Measurements from ENCODE around the gene RAX2. TPM values are rescaled to one million over a fixed set of nuclear protein-coding genes. Genes with fewer than 3 reads are reported as not detected.
"Not testable (repeated sequence)": the region's sequence is repeated elsewhere in the genome, so short reads cannot be mapped to it uniquely, and the experiment has no call there.

Gene RAX2
- polyA plus RNA-seq, 5 donors = not detected

DNA sequence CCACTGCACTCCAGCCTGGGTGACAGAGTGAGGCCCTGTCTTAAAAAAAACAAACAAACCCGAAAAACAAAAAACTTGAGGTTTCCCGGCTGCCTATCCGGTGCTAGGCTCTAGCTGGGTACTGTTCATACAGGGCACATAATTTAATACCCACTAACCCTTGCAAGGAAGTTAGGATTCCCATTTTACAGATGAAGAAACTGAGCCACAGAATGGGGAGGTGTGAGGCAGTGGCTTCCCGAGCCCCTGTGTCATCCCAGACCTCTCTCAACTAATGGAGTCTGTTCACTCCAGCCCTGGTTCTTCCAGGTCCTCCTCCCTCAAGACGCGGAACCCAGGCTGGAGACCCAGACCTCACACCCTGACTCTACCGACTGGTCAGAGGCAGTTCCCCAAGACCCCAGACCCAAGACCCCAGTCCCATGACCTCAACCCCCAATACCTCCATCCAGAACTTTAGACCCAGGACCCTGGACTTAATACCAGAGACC, 11.1 kb downstream of the RAX2 start:
- peak in 1 of 2 donors; percentile 4 for DNase-seq

DNA sequence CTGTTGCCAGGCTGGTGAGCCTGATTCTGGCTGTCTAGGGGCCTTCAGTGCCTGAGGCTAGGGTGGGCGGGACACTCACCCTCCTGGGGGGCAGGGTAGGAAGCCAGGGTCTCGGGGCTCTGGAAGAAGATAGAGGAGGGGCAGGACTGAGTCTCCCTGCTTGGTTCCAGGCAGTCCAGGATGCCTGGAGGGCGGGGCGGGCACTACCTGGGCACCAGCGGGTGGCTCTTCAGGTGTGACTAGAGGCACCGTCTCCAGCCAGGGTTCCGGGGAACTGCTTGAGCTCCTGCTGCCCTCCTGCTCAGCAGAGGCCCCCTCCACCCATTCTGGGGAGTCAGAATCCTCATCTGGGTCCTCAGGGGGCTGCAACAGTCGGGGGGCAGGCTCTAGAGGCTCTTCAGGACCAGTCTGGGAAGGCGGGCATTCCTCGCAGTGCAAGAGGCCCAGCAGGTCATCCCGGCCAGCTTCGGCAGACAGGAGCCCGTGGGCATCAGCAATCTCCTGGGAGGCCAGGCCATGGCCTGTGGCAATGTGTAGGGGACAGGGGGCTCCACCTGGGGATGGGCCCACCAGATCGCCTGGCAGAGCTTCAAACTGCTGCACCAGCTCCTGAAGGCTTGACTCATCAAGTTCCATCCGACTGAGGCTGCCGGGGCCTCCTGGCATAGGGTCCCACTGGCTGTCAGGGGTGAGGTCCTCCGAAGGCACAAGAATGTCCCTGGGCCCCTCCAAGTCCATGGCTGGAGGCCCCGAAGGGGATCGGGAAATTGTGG, 12.4 kb downstream of the RAX2 start:
- DNase-seq = no peak

- not testable (repeated sequence) for DNase-seq
Measured at GRCh38 chr19:3758297-3758696, 13.7 kb downstream of the RAX2 start.

- DNase-seq = not testable (repeated sequence)
Measured at GRCh38 chr19:3757705-3758104, 14.3 kb downstream of the RAX2 start.

- no peak for DNase-seq
Measured at GRCh38 chr19:3753631-3754410, 18.2 kb downstream of the RAX2 start.

- DNase-seq = no peak
Measured at GRCh38 chr19:3752492-3752891, 19.5 kb downstream of the RAX2 start.

DNA sequence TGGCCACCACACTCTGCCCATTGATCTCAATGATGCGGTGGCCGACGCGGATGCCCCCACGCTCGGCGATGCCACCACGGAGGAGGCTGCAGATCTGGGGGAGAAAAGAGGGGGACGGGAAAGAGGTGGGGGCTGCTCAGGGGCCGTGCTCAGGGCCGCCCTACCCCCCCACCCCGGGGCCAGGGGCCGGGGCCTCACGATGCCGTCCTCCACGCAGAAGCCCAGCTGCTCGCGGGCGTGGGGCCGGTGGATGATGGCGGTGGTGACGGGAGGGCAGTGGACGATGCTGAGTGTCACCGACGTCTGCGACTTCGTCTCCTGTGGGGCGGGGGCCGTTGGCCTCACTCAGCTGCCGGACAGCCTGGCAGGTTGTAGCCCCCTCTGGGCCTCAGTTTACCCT, 20.8 kb downstream of the RAX2 start:
- no peak for DNase-seq

GRCh38 chr19:3750211-3750610, 21.8 kb downstream of the RAX2 start:
- no peak for DNase-seq

GRCh38 chr19:3748965-3749364, 23.1 kb downstream of the RAX2 start:
- DNase-seq = no peak

- DNase-seq = no peak
Measured at GRCh38 chr19:3746371-3747056, 25.5 kb downstream of the RAX2 start.

DNA sequence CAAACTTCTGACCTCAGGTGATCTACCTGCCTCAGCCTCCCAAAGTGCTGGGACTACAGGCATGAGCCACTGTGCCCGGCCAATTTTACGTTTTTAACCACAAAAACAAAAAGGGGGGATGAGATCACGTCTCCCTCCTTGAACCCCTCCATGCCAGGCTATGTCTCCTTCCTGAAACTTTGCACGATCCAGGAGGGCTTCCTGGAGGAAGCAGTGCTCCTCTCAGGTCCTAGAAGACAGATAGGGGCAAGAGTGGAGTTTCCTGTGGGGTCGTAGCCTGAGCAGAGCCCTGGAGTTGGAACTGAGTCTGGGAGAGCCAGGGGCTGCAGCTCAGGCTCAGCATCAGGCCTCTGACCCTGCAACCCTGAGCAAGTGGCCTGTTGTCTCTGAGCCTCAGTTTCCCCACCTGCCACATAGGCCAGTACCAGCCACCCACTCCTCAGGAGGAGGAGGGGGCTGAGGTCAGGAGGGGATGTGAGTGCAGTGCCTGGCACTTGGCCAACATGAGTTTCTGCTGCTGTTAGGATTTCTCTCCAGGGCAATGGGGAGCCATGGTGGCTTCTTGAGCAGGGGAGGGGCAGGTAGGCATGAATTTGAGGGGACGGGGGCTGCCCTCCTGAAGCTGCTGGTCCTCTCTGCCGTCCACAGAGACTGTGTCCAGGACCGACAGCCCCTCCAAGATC, 26.5 kb downstream of the RAX2 start:
- no peak for DNase-seq

- DNase-seq = no peak
Measured at GRCh38 chr19:3743486-3743885, 28.5 kb downstream of the RAX2 start.

DNA sequence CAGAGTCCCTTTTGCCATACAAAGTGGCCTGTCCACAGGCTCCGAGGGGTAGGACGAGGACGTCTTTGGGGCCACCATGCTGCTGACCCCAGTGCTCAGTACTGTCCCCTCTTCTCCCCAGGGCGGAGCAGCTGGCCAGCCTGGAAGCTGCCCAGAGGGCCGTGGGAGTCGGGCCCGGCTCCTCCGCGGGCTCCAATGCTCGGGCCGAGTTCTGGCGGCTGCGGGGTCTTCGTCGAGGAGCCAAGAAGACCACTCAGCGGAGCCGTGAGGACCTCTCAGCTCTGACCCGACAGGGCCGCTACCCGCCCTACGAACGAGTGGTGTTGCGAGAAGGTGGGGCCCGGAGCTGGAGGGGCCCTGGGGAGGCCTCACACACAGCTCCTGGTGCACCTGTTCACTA, 31.6 kb downstream of the RAX2 start:
- no peak for DNase-seq

DNA sequence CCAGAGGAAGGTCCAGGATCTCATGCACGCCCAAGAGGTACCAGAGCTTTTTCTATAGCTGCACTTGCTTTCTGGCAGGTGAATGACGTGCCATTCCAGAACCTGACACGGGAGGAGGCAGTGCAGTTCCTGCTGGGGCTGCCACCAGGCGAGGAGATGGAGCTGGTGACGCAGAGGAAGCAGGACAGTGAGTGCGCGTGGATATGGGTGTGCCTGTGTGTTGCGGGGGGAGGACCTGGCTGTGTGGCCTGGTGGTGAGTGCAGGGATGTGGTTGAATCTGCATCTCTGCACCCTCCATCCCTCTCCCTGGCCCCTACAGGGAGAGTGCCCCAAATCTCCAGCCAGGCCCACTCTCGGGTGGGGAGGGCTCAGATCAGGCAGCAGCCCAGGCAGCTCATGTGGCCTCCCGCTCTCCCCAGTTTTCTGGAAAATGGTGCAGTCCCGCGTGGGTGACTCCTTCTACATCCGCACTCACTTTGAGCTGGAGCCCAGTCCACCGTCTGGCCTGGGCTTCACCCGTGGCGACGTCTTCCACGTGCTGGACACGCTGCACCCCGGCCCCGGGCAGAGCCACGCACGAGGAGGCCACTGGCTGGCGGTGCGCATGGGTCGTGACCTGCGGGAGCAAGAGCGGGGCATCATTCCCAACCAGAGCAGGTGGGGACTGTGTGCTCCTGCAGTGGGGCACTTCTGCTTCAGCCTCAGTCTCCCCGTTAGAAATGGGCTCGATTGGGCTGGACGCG, 33.4 kb downstream of the RAX2 start:
- DNase-seq = no peak

DNA sequence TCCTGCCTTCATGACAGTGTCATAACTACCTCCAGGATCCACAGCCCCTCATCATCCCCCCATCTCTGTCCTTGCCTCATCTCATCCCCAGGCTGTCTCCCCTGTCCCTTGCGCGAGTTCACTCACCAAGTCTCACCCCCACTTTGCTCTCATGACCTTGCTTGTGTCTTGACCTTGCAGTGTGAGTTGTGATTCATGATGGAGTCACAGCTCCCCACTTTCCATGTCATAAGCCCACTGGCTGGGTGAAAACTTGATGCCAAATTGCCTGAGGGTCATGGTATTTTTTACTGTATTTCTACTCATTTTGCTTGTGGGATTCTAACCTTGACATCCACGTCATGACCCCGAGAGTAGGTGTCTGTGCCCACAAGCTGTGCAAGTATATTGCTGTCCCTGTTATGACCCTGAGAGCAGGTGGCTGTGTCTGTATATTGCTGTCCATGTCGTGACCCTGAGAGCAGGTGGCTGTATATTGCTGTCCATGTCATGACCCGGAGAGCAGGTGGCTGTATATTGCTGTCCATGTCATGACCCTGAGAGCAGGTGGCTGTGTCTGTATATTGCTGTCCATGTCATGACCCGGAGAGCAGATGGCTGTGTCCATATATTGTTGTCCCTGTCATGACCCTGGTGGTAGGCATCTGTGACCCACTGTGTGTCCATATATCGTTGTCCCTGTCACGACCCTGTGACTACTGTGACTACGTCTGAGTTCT, 34.4 kb downstream of the RAX2 start:
- DNase-seq = no peak

DNA sequence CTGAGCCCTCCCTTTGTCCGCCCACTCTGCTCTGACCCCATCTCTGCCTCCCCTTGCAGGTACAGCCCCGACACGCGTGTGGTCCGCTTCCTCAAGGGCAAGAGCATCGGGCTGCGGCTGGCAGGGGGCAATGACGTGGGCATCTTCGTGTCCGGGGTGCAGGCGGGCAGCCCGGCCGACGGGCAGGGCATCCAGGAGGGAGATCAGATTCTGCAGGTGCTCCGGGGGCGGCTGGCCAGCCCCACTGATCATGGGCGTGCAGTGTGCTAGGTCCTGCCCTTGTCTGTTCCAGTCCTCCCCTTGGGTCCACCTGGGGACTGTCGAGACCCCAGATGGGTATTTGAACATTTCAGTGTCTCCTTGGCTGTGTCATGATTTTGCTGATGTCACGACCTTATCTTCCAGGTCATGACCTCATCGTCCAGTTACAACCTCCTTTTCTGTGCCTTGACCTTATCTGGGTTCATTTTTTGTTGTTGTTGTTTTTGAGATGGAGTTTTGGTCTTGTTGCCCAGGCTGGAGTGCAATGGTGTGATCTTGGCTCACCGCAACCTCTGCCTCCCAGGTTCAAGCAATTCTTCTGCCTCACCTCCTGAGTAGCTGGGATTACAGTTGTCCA, 35.8 kb downstream of the RAX2 start:
- no peak for DNase-seq

DNA sequence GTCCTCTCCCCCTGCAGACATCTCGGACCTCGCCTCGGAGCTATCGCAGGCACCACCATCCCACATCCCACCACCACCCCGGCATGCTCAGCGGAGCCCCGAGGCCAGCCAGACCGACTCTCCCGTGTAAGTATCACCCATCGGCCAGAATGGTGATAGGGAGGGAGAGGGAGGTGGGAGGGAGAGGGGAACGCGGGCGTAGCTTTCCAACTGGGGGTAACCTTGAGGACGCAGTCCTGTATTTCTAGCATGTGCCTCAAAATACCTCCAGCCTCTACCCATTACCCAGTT, 37.8 kb downstream of the RAX2 start:
- DNase-seq = no peak

DNA sequence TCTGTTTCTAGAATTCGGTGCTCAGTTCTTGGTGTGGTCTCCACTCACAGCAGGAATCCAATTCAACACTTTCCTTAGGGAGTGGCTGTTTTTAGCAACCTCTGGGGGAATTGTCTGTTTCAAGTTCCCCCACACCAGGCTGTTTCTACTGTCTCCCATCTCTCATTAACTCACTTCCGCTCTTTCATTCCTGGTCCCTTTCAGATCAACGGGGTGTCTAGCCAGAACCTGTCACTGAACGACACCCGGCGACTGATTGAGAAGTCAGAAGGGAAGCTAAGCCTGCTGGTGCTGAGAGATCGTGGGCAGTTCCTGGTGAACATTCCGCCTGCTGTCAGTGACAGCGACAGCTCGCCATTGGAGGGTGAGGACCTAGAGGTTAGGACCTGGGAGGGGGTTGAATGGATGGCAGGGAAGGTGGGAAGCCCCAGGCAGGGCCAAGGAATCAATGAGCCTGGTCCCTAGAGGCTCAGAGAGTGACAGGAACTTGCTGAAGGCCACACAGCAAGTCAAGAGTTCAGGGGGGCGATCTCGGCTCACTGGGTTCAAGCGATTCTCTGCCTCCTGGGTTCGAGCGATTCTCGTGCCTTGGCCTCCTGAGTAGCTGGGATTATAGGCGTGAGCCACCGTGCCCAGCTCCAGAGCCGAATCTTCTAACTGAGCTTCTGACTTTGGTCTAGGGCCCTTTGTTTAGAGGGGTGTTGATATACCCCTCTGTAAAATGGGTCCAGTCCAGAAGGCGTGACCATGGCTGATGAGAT, 38.3 kb downstream of the RAX2 start:
- no peak for DNase-seq

DNA sequence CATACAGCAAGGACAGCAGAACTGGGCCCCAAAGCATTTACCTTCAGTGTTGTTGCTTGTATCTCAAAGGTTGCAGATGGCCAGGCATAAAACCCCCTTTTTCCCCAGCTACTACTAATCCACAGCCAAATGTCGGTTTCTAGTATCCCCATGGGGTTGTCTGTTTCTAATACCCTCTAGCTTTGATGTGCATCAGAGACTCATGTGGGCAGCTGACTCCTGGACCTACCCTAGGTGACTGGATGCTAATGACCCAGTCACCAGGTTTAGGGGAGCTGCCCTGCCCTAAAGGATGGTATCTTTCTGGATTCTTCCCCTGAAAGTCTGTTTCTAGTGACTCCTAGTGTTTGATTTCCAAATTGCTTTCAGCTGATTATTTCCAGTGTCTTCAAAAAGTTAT, 39.9 kb downstream of the RAX2 start:
- no peak for DNase-seq

All from right lung (tissue), 5 donors.